ENCODE data around the gene EIF1.
"Not testable (repeated sequence)": the region's sequence is repeated elsewhere in the genome, so short reads cannot be mapped to it uniquely, and the experiment has no call there.

Gene EIF1

GRCh38 chr17:41664587-41665565, 23.8 kb upstream of the EIF1 start:
- peak overlapping the region; percentile 42 for H3K4me3 ChIP-seq (ENCODE audit: low read depth, low read length)
- no peak for TF ChIP-seq CTCF (IDR thresholded peaks at IDR 0.05; ENCODE audit: control insufficient read depth, extremely low read depth, insufficient read depth)
- no peak for DNase-seq (ENCODE audit: low read depth)

- peak; percentile 99 for TF ChIP-seq CTCF (IDR thresholded peaks at IDR 0.05; ENCODE audit: control insufficient read depth, extremely low read depth, insufficient read depth)
- H3K4me3 ChIP-seq (ENCODE audit: low read depth, low read length): peak overlapping the region; percentile 42
- DNase-seq (ENCODE audit: low read depth): peak; percentile 56
Measured at GRCh38 chr17:41665566-41666236, 23.0 kb upstream of the EIF1 start.

GRCh38 chr17:41666237-41666641, 22.4 kb upstream of the EIF1 start:
- DNase-seq (ENCODE audit: low read depth): no peak
- TF ChIP-seq CTCF (IDR thresholded peaks at IDR 0.05; ENCODE audit: control insufficient read depth, extremely low read depth, insufficient read depth): no peak
- peak overlapping the region; percentile 42 for H3K4me3 ChIP-seq (ENCODE audit: low read depth, low read length)

GRCh38 chr17:41666708-41667279, 21.9 kb upstream of the EIF1 start:
- TF ChIP-seq CTCF (IDR thresholded peaks at IDR 0.05; ENCODE audit: control insufficient read depth, extremely low read depth, insufficient read depth): peak; percentile 97
- no peak overlapping the region; the same call in 1 of the 2 replicates for H3K4me3 ChIP-seq (ENCODE audit: low read depth, low read length)
- no peak for DNase-seq (ENCODE audit: low read depth)

- H3K4me3 ChIP-seq (ENCODE audit: low read depth, low read length): no peak overlapping the region
- DNase-seq (ENCODE audit: low read depth): no peak
- TF ChIP-seq CTCF (IDR thresholded peaks at IDR 0.05; ENCODE audit: control insufficient read depth, extremely low read depth, insufficient read depth): no peak
Measured at GRCh38 chr17:41667280-41668041, 21.2 kb upstream of the EIF1 start.

GRCh38 chr17:41672153-41672552, 16.5 kb upstream of the EIF1 start:
- TF ChIP-seq CTCF (IDR thresholded peaks at IDR 0.05; ENCODE audit: control insufficient read depth, extremely low read depth, insufficient read depth): no peak
- H3K4me3 ChIP-seq (ENCODE audit: low read depth, low read length): no peak overlapping the region
- no peak for DNase-seq (ENCODE audit: low read depth)

GRCh38 chr17:41675157-41676057, 13.3 kb upstream of the EIF1 start:
- not testable (repeated sequence) for H3K4me3 ChIP-seq (ENCODE audit: low read depth, low read length); DNase-seq (ENCODE audit: low read depth)

Data from LNCaP clone FGC (cell line).